ENCODE results near the gene SATB2. TPM values are rescaled to one million over a fixed set of nuclear protein-coding genes. Genes with fewer than 3 reads are reported as not detected.

Gene SATB2
- total RNA-seq, 1 experiment from 2014 or later = 13.8 TPM

- no peak for TF ChIP-seq REST (IDR thresholded peaks at IDR 0.05; ENCODE audit: low read depth)
Observed at GRCh38 chr2:199461711-199462346, 4.1 kb upstream of the SATB2 start (continued).

DNA sequence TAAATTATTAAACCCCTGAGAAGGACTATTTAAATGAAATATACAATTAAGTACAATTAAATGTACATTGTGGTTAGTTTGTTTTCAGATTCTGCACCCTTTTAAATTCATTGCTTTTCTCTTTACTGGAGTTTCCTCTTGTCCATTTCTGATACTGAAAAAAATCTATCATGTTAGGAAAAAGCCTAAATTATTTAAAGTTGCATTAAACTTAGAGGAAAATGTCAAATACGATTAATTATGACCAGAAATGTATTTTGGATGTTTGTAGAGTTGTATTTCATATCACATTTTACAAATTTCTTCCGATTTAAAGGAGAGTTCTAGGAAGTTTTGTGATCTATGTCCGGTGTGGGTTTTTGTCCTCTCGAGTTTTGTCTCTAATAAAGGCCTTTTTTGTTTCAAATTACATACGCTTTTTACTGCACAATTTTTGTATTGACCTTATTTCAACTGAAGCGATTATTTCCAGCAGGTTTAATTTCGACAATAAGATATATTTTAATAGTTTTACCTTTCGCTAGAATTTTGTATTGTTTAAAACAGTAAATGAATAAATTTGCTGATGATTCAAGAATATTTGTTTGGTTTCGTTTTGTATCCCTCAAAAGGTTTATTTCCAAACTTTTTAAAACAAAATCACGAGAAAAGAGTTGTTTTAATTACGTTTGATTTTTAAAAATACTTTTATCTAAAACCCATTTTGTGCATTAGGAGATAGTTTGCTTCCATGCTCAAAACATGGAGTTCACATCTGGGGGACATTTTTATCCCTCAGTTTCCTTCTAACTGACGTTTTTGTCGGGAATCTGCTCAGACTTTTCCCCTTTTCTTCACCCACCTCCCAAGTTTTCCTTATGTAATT is 3.3 kb upstream of the SATB2 start:
- CTCF ChIA-PET = interaction anchor here (1.6 kb wide), 1 partner anchor 10 kb away, joined by 8 read pairs; no protein-coding TSS in a partner anchor
- no peaks in the 10 kb centered on the region for H3K27me3 ChIP-seq (ENCODE audit: insufficient read depth, low read length)
- TF ChIP-seq SRF (IDR thresholded peaks at IDR 0.05; ENCODE audit: low read depth) = no peak
- TF ChIP-seq SP1 (IDR thresholded peaks at IDR 0.05; ENCODE audit: low read depth) = no peak
- no peak for TF ChIP-seq FOSL1 (IDR thresholded peaks at IDR 0.05; ENCODE audit: low read depth)
- no peak for TF ChIP-seq EZH2phosphoT487 (IDR thresholded peaks at IDR 0.05; ENCODE audit: borderline replicate concordance)
- TF ChIP-seq ATF3 (IDR thresholded peaks at IDR 0.05) = no peak
- no peak for TF ChIP-seq YY1 (IDR thresholded peaks at IDR 0.05; ENCODE audit: extremely low read depth, insufficient replicate concordance, low read depth, low read length)
- TF ChIP-seq TCF7L2 (IDR thresholded peaks at IDR 0.05; ENCODE audit: borderline replicate concordance, extremely low read depth, insufficient read depth, insufficient read length) = no peak
- TF ChIP-seq ZBTB33 (IDR thresholded peaks at IDR 0.05; ENCODE audit: extremely low read depth, insufficient replicate concordance, low read length) = no peak
- TF ChIP-seq POLR2A (IDR thresholded peaks at IDR 0.05; ENCODE audit: borderline replicate concordance, extremely low read depth, insufficient read depth, insufficient read length) = no peak
- no peak for TF ChIP-seq RAD21 (IDR thresholded peaks at IDR 0.05; ENCODE audit: low read depth)
- TF ChIP-seq REST (IDR thresholded peaks at IDR 0.05; ENCODE audit: low read depth) = no peak
- TF ChIP-seq CEBPB (IDR thresholded peaks at IDR 0.05; ENCODE audit: low read depth) = no peak

More for the DNA sequence above, 3.3 kb upstream of the SATB2 start:
- ATAC-seq = no peak
- peak overlapping the region; percentile 64 to 72; a peak in 3 of 4 replicates for H3K4me3 ChIP-seq (replicated peaks in 1 of 2; ENCODE audit: low read depth in 1 of 2, low read length in 2 of 2)
- peak overlapping the region; percentile 90 for H3K4me2 ChIP-seq (ENCODE audit: low read length)
- no peak overlapping the region for H3K27ac ChIP-seq (ENCODE audit: low read depth, low read length)
- H3K9me2 ChIP-seq (ENCODE audit: insufficient read depth) = no peaks in the 10 kb centered on the region
- no TSS peak for BruUV-seq (replicated peaks)
- intact Hi-C loops (cut with micrococcal nuclease) = no loop called here
- DNase-seq (ENCODE audit: low read depth, low spot score) = no peak
- H3K79me2 ChIP-seq (ENCODE audit: insufficient read depth, low read length) = peaks cover 9% of the 10 kb centered on the region
- H3K4me1 ChIP-seq (ENCODE audit: control insufficient read depth in 1 of 2, insufficient read depth in 2 of 2, low read length in 2 of 2) = peaks cover 5 to 25% of the 10 kb centered on the region in 2 experiments; a peak in 3 of 4 replicates
- RAD21 ChIA-PET (ENCODE audit: low non-redundant PET in 1 of 2, low total read pairs in 2 of 2, uncharacterized antibody in 2 of 2, unreplicated experiment in 2 of 2) = no interaction called here
- POLR2A ChIA-PET = no interaction called here
- H3K9ac ChIP-seq (ENCODE audit: low read length) = peak overlapping the region; percentile 92; the same call in 1 of the 2 replicates
- no peaks in the 10 kb centered on the region for H3K9me3 ChIP-seq (ENCODE audit: control insufficient read depth in 1 of 2, insufficient read depth in 1 of 2, low read depth in 1 of 2, low read length in 2 of 2)
- no peak overlapping the region for H2AFZ ChIP-seq (ENCODE audit: low read depth, low read length, poor library complexity, severe bottlenecking)
- H4K20me1 ChIP-seq (ENCODE audit: insufficient read depth) = no peaks in the 10 kb centered on the region
- no peaks in the 10 kb centered on the region for H3K36me3 ChIP-seq (ENCODE audit: control insufficient read depth in 1 of 2, insufficient read depth in 2 of 2, low read length in 2 of 2)

All from HCT116 (cell line).